Neural progenitor cell (in vitro differentiated cells): ENCODE results near the gene SLC44A5.

Source experiments
- EZH2 ChIP-seq: fragments of 200-600 bp; sonication (generic); IDR thresholded peaks from 2 replicates; pipeline ENCODE4 v1.6.1; 2017; ENCODE audit warnings: antibody characterized with exemption, mild to moderate bottlenecking, moderate library complexity
- EZH2phosphoT487 ChIP-seq: fragments of 200-600 bp; sonication (generic); IDR thresholded peaks from 2 replicates; pipeline ENCODE4 v1.6.1; 2017; ENCODE audit warnings: antibody characterized with exemption
- TF ChIP-seq, protein P1 (sequence below): fragments of 200-600 bp; sonication (generic); IDR thresholded peaks from 2 replicates; pipeline ENCODE4 v1.5.1; 2017; ENCODE audit warnings: antibody characterized with exemption, mild to moderate bottlenecking

- no peak for TF ChIP-seq EZH2
- TF ChIP-seq, protein P1, sequence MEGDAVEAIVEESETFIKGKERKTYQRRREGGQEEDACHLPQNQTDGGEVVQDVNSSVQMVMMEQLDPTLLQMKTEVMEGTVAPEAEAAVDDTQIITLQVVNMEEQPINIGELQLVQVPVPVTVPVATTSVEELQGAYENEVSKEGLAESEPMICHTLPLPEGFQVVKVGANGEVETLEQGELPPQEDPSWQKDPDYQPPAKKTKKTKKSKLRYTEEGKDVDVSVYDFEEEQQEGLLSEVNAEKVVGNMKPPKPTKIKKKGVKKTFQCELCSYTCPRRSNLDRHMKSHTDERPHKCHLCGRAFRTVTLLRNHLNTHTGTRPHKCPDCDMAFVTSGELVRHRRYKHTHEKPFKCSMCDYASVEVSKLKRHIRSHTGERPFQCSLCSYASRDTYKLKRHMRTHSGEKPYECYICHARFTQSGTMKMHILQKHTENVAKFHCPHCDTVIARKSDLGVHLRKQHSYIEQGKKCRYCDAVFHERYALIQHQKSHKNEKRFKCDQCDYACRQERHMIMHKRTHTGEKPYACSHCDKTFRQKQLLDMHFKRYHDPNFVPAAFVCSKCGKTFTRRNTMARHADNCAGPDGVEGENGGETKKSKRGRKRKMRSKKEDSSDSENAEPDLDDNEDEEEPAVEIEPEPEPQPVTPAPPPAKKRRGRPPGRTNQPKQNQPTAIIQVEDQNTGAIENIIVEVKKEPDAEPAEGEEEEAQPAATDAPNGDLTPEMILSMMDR, result no peak
- no peak for TF ChIP-seq EZH2phosphoT487
Measured at GRCh38 chr1:75643460-75643859, 32.5 kb upstream of the SLC44A5 start.
